GM18861 (cell line): Measurements from ENCODE around the gene NRG2.

ENCODE experiments used
- ATAC-seq: cut with Tn5 transposase; IDR thresholded peaks from one replicate; pipeline ENCODE4 v1.9.1; 2021; ENCODE audit not compliant: unreplicated experiment

The NRG2 gene

GRCh38 chr5:140041492-140042392 lies 1.4 kb downstream of the NRG2 start:
- ATAC-seq: no peak

DNA sequence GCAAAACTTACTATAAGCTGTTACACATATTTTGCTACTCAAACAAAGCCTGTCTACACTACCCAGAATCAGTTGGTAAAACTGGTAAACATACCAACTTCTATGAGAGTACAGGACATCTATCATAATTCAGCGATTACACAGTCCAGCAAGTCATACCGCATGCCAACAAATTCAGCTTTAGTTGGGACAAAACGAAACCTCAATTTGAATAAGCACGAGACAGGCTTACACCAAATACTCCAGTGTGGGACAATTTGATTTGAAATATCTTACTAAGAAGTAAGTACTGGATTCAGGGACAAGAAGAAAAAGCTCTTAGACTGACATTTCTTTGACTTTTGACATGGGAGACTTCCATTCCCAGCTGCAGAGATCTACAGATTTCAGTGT lies 2.0 kb downstream of the NRG2 start:
- no peak for ATAC-seq

DNA sequence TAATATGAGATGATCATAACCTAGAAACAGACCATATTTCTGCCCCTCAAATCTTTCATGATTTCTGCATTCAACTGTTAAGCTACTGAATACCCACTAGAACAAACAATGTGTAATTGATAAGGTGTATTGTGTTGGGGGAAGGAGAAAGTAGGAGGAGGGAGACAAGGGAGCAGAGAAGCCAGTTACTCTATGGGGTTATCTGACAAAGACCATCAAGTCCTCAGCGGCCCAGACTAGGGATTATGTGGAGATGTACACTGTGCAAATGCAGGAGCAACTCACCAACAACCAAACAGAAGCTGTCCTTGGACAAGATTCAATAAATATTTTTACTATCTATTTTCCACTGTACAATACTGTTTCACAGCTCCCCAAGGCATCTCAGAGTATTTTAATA lies 2.7 kb downstream of the NRG2 start:
- ATAC-seq: no peak

DNA sequence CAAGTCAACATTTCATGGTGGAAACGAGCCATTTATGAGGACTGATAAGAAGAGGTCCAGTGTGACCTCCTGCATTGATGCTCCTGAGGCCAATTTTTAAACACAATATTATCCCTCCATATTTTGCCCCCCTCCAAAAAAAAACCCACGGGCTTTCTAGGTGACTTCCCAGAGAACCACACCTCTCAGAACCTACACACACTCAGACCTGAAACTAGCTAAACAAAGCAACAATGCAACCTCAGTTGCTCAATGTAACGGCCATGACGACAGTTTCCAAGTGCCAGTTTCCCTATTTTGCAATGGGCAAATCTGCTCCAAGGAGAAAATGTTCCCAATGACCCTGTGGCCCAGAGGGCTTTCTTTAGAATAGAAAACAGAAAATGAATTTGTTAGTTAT lies 3.5 kb downstream of the NRG2 start:
- ATAC-seq: no peak

DNA sequence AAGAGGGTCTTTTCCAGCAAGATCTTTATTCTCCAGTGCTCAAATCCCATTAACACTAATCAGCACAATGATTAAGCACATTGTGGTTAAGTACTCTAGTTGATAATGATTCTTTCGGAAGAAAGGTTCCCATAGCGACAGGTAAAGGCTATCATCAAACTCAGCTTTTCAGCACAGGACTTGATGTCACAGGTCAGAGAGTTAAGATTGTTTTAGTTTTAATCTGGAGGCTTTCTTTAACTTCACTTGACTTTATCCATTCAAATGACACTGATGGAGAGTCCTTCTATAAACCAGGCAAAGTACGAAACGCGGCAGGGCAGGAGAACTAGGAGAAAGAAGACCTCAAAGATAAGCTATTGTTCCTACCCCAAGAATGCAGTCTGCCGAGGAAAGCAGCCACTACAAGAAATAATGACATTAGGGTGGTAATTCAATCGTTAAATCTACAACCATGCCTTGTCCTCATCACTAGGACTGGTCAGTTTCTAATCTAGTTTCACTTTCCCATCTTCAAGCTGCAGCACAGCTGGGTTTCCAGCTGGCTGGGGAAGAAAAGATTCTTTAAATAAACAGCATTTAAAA lies 4.6 kb downstream of the NRG2 start:
- no peak for ATAC-seq

GRCh38 chr5:140037012-140037411 lies 6.1 kb downstream of the NRG2 start:
- no peak for ATAC-seq

- ATAC-seq: no peak
Observed at GRCh38 chr5:140035881-140036280, 7.2 kb downstream of the NRG2 start.

GRCh38 chr5:140033037-140033760 lies 9.9 kb downstream of the NRG2 start:
- ATAC-seq: no peak

GRCh38 chr5:140032296-140032695 lies 10.8 kb downstream of the NRG2 start:
- ATAC-seq: no peak

GRCh38 chr5:140027807-140028206 lies 15.3 kb downstream of the NRG2 start:
- no peak for ATAC-seq

DNA sequence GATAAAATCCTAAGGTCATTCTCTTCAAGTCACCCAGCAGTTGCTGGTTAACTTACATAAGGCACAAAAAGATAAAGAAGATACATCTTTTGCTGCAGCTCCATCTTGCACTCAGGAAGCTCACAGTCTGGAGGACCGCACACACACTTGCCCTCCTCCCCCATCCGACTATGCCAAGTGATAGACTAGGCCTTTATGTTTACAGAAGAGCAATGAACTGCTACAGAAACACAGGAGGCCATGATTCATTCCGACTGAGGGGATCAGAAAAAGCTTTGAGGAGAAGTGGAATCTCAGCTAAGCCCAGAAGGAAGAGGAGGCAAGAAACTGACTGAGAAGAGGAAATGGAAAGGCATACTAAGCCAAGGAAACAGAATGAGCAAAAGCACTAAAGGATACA lies 17.4 kb downstream of the NRG2 start:
- no peak for ATAC-seq

GRCh38 chr5:140024928-140025327 lies 18.2 kb downstream of the NRG2 start:
- no peak for ATAC-seq

- ATAC-seq: no peak
Observed at GRCh38 chr5:140023611-140024191, 19.4 kb downstream of the NRG2 start.

DNA sequence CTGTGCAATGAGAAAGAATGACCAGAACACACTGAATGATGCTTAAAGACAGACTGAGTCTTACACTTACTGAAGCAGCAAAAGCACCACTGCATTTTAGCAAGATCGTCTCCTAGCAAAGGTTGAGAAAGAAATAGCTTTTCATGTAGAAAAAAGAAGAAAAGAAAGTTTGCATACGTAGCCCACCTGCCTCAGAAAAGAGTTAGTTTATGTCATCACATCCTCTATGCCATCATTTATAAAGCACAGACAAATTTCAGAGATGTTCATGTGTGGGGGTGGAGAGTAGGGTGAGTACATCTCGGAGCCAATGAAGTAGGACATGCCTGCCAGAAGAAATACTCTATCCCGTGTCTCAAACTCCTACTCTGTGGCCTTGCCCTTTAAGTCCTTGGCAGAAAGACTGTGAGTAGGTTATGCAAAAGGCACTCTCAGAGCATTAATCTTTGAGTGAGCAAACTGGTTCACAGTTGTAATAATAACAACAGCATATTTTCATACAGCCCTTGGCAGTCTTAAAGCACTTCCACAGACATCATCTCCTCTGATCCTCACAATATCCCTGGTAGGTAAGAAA lies 22.4 kb downstream of the NRG2 start:
- ATAC-seq: no peak

DNA sequence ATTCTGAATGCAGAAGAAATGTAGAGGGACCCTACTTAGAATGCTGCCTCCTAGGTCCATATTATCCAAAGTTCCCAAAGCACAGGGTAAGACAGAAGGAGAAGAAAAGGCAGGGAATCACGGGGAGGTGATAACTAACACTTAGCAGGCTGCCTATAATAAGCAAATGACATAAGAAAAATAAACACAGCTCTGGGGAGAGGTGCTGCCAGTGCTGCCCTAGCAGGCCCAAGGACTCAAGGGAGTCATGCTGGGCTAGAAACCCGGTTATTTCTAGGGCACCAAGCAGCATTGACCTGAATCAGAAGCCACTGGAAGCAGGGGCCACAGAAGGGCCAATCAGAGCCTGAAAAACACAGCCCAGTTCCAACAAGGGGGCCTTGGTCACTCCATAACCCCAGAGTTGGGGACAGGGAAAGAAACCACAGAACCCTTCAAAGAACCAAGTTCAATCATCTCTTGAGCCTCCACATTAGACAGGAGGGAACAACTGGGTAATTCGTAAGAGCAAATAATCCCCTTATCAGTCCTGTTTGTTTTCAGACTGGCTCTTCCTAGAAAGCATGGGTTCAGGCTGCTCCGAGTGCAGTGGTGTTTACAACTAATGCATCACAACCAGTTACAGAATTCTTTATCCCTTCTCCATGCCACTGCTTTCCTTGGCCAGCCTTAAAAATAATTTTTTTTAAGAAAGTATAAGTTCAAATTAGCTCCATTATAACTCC lies 24.0 kb downstream of the NRG2 start:
- no peak for ATAC-seq

DNA sequence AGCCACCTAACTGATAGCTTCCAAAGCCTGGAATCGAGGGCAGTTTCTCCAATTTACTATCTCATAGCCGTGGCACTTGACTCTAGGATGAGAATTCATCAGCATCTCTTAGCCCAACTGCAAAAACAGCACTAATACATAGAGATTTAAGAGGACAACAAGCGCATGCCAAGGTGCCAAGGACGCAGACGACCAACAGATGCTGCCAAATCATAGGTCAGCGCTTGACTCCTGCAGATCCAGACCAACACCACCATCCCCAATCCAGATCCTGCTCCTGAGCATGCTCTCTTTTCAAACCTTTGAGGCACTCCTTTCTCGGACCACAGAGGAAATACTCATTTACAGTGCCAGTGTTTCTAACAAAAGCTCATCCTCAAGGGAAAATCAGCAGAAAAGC lies 24.6 kb downstream of the NRG2 start:
- no peak for ATAC-seq

DNA sequence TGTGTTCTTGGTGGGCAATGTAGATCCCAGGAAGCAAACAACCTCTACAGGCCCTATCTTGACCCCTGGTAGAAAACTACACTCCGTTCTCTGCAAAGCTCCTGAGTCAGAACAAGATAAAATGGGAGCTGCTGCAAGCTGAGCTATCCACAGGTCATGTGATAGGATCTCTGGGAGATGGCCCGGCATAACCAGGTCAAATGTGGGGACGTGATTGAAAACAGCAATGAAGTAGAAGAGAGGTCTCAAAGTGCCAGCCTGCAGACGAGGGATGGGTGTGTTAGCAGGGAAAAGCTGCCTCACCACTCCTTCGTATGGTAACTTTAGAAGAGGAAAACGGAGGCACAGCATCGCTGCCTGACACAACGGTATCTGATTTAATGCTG lies 25.0 kb downstream of the NRG2 start:
- ATAC-seq: no peak

DNA sequence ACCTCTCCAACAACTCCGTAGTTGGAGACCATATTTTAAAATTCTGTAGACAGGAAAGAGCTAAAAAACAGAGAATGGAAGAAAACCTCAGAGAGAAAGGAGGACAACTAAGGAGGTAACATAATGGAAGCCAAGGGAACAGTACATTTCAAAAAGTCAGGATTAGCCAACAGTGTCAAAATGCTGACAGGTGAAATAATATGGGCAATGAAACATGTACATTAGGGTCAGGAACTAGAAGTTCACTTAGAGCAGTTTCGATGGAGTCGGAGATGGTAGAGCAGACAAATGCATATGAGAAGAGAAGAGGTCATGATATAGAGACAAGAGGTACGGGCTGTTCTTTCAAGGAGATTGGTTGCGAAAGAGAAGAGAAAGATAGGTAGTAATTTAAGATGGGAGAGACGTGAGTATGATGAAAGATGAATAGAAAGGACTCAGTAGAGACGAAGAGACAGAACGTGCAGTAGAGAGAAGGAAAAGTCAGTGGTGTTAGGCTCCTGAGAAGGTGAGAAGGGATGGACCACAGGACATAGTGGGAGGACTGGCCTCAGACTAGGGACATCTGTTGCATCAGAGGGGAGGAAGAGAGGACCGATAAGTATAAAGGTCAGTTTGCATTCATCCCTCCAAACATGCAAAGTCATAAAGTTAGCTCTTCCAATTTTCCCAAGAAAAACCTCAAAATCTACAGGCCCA lies 25.6 kb downstream of the NRG2 start:
- ATAC-seq: no peak

DNA sequence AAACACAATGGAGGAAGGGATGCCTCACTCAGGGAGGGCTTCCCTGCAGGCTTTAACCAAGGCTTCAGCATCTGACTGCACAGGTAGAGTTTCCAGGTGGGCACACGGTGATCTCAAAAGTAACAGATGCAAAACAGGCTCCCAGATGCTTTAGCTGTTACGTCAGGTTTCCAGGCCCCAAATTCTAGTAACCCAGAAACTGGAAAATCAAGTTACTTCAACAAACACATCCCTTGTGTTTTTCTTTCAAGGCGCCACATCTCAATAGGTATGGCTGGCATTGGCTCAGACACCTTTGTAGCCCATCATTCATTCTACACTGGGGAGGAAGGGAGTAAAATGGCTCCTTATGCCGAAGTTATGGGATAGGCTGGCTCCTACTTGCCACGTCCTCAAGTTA lies 27.4 kb downstream of the NRG2 start:
- no peak for ATAC-seq

GRCh38 chr5:140014751-140015150 lies 28.3 kb downstream of the NRG2 start:
- no peak for ATAC-seq
